Activated CD4-positive, alpha-beta T cell treated with anti-CD3 and anti-CD28 coated beads, Interleukin-2, amount 50 U/mL, for 48 hours (primary cell): ENCODE data around the gene PRCD.
"Not testable (repeated sequence)": the region's sequence is repeated elsewhere in the genome, so short reads cannot be mapped to it uniquely, and the experiment has no call there.

Source experiments
- DNase-seq, 2 experiments: peaks; one replicate each; pipeline ENCODE4 v3.0.0-alpha.2; 2020

The PRCD gene

DNA sequence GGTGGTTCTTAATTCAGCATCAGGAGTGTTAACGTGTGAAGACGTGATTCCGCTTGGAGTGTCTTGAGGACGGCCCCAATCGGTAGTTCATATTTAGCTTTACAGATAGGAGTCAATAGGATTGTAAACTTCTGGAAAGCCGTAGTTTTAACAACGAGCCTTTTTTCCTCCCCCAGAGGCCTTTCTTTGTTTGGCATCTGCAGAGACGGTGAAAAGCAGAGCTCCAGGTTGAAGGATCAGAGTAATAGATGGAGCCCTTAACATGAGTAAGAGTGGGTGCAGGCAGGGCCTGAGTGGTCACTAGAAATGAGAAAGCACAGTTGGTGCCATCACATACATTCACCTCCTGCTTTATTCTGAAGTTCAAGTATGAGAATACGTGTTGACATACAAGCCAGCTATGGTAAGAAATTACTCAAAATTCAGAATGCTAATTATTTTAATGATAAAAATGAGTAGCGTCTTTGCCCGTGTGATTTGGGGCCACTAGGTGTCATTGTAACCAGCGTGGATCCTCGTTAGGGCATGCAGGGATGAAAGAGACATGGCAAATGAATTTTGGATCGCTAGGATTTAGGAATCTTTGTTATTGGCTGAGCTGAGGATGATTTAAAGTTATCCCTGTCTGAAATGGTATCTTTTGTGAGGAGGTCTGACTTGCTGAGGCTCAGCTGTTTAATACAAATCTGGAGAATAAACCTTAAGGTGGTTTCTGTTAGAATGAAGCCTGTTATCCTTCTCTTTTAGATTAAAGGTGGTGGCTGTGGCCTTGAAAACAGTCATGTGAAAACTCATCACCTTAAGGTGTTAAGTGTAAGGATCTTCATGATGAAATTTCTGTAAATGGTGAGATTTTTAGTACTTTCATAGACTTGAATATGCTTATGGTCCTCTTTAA lies 18.6 kb downstream of the PRCD start:
- DNase-seq: no peak

DNA sequence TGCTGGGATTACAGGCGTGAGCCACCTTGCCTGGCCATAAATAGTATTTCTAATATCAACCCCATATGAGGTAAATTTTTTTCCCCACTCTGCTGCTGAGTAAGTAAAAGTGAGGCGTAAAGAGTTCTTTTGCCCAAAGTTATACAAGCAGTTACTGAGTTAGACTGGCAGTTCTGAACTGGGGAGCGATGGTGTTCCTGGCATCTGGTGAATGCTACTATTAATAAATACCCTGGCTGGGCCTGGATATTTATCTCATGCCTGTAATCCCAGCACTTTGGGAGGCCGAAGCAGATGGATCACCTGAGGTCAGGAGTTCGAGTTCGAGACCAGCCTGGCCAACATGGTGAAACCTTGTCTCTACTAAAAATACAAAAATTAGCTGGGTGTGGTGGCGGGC lies 19.6 kb downstream of the PRCD start:
- DNase-seq: not testable (repeated sequence)

DNA sequence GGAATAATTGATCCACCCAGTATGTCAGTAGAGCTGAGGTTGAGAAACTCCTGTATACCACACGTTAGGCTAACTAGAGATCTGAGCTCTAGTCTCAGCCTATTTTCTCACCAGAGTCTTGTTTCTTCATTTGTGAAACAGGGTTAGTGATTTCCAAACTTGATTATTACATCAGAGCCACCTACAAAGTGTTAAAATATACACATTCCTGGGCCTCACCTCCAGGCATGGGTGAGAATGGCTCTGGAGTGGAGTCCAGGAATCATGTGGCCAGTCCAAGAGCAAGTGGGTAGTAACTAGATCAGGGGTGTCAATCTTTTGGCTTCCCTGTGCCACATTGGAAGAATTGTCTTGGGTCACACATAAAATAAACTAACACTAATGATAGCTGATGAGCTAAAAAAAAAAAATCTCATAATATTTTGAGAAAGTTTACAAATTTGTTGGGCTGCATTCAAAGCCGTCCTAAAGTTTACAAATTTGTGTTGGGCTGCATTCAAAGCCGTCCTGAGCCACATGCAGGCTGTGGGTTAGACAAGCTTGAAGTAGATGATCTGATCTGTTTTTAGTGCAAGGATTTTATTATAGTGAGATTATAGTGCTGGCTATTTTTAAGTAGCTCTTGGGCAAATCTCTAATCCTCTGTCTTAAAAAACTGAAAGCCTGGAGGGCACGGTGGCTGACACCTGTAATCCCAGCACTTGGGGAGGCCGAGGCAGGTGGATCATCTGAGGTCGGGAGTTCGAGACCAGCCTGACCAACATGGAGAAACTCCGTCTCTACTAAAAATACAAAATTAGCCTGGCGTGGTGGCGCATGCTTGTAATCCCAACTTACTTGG lies 20.4 kb downstream of the PRCD start:
- DNase-seq: no peak

DNA sequence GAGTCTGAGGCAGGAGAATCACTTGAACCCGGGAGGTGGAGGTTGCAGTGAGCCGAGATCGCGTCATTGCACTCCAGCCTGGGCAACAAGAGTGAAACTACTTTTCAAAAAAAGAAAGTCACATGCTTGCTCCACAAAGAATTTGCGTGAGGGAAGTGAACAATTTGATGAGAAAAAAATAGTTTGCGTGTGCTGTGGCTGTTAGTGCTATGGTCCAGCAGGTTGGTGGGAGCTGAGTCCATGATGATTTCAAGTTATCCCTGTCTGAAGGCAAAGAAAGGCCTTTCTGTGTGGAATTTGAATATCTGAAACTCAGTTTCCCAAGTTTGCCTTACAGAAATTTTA lies 21.0 kb downstream of the PRCD start:
- no peak for DNase-seq

DNA sequence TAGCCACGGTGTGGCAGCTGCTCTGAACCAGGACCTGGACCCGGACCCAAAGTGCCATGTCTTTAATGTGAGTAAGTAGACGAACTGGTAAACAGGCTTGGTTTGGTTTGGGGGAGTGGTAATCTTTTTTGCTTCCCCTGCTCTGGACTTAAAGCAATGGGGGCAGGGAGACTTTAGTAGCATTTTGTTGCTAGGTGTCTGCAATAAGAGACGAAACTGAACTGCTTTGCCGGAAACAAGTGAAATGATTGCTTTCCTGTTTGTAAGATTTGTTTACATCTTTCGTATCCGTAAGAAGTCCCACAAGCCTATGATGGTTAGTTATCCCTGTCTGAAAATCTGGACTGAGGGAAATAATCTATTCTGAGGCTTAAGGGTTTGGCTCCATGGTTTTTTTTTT lies 21.5 kb downstream of the PRCD start:
- no peak for DNase-seq

DNA sequence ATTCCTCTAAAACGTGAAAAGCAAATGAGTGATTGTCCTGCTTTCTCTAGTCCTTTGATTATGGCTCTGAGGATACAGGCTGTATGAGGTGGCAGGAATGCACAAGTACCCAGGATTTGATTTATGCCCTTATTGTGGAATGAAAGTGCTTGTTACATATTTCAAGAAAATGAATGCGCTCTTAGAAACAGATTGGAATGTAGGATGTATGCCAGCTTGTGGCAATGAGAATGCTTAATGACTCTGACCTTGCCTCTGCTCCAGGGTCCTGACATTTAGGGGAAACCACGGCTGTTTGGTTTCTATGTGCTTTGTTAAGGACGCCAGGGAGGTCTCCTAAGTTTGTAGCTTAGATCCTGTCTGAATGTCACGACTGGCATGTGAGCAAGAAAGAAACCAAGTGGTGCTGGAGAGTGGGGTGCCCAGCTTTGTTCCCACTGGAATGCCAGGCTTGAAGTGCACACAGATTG lies 22.0 kb downstream of the PRCD start:
- DNase-seq: no peak

DNA sequence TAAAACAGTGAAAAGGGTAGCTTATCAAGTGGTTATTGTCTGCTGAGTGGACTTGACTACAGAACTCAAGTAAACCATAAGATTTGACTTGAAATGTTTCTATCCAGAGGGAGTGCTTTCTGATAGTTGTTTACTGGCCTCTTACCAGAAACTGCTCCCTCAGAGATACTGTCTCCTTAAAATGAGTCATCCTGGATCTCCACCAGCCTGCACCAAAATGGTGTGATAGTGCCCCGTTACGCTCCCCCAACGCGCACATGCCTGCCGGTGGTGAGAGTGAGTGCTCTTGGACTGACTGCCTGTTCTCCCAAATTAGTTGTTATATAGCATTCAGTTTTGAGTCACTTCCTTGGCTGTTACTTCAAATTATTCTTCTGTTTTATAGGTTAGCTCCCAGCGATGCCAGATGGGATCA lies 22.9 kb downstream of the PRCD start:
- no peak for DNase-seq

DNA sequence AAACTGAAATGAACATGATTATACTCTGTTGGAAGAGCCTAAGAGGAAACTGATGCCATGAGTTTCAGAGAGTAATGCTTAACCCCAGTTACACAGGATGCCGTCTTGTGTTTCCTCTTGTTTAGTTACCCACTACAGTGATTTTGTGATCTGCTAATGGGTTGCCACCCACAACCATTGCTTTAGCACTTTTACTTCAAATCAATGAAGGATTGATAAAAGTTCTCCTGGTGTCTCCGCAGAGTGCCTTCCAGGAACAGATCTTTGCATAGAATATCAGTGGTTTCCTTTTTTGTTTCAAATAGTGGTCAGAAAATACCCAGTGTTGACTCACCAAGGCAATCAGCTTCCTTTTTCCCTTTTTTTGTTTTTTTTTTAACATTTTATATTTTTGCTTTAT lies 23.5 kb downstream of the PRCD start:
- not testable (repeated sequence) for DNase-seq

DNA sequence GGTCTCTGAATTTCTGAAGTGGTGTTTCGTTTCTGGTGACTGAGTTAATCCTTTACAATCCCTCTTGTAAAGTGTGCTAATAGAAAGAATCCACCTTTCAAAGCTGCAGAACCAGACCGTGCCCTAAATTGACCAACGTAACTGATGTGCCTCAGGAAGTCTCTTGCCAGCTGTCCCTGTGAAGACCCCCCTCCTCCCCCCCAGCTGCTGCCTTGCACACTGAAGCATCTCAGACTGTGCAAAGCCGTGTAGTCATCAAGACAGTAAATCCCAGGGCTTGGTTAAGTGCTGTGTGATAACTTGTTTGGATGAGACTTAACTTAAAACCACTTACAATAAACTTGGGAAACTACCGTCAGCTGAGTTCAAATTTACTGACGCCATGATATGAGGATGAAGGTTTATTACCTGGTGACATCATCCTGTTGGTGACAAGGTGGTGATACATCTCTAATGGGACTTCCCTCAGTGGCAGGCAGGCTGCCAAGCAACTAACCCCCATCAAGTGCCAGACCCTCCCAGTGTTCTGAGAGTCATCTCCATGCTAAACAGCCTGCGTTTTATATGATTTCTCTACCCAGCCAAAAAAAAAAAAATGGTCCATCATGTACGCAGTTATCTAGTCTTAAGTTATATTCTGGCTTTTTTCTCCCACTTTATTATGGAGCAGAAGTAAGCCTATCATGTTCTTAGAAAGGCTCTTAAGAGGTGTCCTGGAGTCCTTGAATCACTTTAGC lies 25.3 kb downstream of the PRCD start:
- not testable (repeated sequence) for DNase-seq

DNA sequence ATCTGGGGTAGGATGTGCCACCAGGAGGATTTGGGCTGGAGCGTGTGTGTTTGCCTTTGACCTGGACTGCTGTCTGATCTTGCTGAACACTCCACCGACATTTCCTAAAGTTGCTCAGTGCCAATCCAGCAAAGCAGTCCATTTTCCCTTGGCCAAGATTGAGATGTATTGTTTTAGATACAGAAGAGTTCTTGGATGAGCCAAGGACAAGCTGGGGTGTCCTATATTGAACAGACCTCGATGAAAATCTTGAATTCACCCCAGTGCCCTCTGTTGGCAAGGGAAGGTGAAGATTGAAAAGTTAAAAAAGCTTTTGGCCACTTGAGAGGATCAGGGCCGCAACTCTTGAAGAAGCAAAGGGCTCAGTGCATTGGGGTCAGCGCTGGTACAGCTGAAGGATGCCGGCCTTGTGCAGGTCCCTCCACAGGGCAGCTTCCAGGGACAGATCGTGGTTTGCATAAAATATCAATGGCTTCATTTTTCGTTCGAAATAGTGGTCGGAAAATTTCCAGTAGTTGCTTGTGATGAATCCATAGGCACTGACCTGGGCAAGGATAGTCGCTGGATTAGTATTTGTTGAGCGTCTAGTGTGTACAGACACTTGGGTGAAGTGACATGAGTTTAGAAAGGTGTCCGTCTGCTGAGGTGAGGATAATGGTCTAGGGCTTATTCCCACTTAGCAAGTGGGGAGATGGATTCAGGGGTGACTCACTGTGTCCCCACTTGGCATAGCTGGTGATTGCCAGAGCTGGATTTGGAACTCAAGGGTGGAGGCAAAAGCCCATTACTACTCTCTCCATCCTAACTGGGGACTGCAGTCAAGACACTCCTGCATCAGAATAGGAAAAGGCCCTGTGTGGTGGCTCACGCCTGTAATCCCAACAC lies 26.1 kb downstream of the PRCD start:
- no peak for DNase-seq

DNA sequence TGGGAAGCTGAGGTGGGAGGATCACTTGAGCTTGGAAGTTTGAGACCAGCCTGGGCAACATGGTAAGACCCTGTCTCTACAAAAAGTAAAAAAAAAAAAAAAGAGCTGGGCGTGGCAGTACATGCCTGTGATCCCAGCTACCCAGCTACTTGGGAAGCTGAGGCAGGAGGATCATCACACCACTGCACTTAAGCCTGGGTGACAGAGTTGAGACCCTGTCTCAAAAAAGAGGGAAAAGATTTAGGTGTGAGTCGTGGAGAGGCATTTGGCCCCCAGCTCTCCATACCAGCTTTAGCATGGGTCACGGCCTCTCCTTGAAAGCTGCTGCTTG lies 26.7 kb downstream of the PRCD start:
- DNase-seq: no peak

DNA sequence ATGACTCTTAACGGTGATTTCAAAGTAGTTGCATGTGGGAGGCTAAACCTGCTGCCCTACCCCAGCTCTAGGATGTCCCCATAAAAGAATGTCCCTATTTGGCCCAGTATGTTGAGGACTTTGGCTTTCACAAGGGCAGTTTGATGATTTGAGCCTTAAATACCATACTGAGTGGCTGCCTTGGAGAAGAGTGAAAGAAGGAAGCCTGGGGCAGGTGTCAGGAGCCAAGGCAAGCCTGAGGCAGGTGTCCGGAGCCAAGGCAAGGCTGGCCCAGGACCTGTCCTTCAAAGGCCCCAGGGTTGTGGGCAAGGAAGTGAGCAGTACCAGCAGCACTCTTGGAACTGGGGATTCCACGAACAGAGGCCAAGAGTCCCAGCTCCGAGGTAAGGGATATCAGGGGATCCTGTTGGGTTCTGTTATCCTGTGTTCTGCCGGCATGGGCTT lies 27.2 kb downstream of the PRCD start:
- DNase-seq: no peak

DNA sequence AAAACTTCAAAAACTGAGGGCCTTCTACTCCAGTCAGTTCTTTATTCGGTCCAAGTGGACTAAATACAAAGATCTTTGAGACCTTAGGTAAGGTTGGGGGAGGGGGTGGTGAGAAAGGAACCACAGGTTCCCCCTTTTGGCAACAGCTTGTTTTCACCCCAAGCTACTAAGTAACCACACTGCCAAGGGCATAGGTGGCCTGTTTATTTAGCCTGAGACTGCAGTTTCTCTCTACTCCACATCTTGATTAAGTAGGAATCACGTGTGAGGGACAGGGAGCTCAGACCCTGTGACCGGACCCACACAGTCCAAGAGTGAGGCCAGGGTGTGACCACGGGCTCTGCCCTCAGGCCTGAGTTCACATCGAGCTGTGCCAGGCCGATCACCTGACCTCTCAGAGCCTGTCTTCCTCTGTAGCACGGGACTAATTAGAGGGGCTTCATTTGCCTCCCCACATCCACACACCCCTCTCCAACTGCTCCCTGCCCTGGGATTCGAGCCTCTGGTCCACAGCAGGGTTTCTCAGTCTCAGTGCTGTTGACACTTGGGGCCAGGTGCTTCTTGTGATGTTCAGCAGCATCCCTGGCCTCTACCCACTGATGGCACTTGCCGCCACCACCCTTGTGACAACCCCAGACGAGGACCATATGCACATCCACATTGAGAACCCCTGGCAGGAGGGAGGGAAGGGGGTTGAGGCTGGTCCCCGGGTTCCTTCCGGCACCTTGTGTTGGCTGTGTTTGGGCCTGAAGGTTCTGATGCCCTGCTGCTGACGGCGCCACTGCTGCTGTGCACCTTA lies 28.0 kb downstream of the PRCD start:
- DNase-seq: no peak

DNA sequence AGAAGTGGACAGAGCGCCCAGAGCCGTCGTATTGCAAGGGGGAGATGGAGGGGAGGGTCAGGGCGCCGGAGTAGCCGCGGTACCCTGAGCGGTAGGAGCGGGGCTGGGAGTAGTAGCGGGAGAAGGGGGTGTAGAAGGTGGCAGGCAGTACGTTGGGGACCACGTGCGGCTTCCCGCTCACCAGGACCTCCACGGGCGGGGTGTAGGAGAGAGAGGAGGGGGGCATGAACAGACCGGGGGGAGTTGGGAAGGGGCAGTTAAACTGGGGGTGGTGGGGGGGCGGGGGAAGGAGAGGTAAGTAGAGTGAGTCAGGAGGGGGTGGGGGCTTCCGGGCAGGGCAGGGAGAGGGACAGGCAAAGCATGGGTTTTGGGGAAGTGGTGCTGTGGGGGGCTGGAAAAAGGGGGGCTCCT lies 29.0 kb downstream of the PRCD start:
- no peak for DNase-seq

DNA sequence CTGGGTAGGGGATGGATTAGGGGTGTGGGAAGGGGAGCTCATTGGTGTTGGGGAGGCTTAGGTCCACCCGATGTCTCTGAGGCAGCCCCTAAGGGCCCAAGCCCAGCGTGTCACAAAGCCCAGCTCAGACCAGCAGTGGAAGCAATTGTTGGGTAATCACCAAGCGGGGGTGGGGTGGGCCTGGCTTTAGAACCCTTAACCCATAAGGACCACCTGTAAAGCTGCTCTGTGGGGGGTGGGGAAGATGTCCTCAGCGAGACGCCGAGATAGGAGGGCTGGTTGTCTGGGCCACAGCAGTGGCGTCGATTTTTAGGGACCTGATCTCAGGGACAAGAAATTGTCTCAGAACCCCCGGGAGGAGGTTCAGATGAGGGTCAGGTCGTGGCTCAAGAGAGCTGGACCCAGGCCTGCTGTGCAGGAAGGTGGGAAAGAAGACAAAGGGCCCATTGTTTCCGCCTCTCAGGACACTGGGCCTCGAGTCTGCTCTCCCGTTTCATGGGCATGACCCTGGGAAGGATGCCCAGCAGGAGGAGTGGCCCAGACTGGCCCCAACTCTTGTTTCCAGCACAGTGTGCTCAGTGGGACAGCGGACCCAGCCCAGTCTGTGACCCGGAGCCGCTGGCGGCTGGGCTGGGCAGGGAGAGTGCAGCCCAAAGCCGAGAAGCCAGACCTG lies 29.9 kb downstream of the PRCD start:
- no peak for DNase-seq

DNA sequence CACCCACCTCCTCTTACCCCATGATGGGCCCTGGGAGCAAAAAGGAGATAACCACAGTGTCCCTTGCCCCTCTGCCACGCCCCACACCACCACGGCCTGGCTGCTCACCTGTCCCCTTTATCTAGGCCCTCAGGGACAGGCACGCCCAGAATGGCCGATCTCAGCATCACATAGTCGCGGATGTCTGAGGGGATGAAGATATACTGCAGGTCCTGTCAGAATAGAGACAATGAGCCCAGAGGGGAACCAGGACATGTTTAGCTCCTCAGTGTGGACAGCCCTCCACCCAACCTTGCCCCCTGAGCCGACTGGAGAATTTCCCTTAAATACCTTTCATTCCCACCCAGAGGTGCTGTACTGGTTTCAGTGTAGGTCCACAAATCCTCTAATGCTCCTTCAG lies 30.6 kb downstream of the PRCD start:
- no peak for DNase-seq

DNA sequence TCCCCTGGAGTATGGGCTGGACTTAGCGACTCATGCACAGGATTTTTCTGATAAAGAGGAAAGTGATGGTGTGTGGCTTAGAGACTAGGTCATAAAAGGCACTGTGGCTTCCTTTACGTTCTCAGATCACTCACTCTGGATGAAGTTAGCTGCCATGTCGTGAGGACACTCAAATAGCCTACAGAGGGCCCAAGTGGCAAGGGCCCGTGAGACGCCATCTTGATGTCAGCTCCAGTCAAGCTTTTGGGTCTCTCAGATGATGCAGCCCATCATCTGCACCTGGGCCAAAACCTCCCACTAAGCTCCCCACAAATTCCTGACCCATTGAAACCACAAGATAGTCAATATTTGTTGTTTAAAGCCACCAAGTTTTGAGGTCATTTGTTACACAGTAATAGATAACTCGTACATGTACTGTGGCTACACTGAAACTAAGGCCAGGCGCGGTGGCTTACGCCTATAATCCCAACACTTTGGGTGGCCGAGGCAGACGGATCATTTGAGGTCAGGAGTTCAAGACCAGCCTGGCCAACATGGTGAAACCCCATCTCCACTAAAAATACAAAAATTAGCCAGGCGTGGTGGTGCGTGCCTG lies 31.1 kb downstream of the PRCD start:
- DNase-seq: no peak

DNA sequence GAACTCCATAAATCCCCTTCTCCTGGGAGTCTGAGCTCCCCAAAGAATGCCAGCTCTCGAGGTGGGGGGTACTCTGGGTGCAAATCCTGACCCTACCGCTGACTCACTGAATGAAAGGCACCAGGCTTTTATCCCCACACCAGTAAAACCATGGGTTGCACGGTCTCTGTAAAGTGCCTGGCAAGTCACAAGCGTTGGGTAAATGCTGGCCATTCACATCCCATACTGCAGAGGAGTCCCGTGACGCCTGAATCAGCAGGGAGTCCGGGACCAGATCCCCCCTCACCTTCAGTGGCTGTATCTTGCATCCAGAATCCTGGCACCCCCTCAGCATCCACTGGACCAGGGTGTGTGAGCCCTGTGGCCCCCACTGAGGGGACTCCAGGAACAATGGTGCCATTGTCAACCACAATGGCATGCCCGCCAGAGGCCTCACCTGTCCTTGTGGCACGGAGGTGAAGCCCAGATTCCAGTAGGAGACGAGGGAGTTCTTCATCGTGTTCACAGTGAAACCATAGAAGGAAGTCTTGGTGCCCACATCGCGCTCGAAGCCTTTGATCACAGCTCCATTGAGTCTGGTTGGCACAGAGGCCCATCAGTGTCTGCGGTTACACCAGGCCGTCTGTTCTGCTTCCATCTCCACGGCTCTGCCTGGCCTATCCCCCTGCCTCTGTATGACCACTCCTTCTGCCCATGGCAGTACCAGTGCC lies 32.5 kb downstream of the PRCD start:
- DNase-seq: no peak

DNA sequence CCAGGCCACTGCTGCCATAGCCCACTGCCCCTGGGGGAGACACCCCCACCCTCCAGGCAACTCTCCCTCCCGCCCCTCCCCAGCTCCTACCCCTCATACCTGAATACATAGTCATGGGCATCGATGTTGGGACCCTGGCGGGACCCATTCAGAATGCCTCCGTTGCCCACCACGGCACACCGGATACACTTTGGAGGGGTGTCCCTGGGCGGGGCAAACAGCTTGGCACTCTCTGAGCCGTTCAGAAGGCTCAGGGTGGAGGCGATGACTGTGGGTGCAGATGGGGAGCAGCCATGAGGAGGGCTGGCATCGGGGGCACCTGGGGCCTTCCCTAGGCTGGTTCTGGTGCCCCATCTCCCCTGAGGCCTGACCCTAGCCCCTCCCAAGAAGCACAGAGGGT lies 33.3 kb downstream of the PRCD start:
- no peak for DNase-seq

DNA sequence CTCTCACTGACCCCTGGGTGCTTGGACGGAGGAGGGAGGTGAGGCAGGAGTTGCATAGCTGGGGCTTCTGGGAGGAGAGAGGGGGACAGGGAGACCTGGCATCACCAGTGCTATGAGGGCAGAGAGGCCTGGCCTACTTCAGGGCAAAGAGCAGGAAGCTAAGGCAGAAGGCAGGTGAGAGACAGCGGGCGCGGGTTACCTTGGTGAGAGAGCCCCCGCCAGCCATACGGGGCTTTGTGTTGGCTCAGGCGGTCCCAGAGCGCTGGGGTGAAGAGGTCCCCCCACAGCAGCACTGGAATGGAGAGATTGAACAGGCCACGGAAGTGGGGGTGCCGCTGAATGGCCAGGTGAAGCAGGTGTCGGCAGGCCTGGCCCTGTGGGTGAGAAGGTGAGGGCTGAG lies 34.3 kb downstream of the PRCD start:
- DNase-seq: no peak
